ENCODE data around the gene GRK7.
"Not testable (repeated sequence)": the region's sequence is repeated elsewhere in the genome, so short reads cannot be mapped to it uniquely, and the experiment has no call there.

GRK7 gene

GRCh38 chr3:141792495-141792894, 29.3 kb downstream of the GRK7 start:
- peaks cover 30 to 38% of the 10 kb centered on the region in 2 donors for H3K4me1 Mint-ChIP-seq (ENCODE audit: low read depth in 2 of 2)
- ATAC-seq (replicated peaks) (no peak), DNase-seq (no peak)
- no peaks in the 10 kb centered on the region for H3K27me3 Mint-ChIP-seq
- H3K36me3 Mint-ChIP-seq (ENCODE audit: insufficient read depth) = peaks cover 17% of the 10 kb centered on the region
- H3K27ac Mint-ChIP-seq = no peak overlapping the region
- no peak overlapping the region for H3K4me3 Mint-ChIP-seq
- no peaks in the 10 kb centered on the region for H3K9me3 Mint-ChIP-seq

GRCh38 chr3:141793476-141794260, 30.5 kb downstream of the GRK7 start:
- Mint-ChIP-seq H3K4me1 (ENCODE audit: low read depth in 2 of 2) (peaks cover 41 to 46% of the 10 kb centered on the region in 2 donors), H3K36me3 (ENCODE audit: insufficient read depth) (peaks cover 23% of the 10 kb centered on the region), H3K27me3 (no peaks in the 10 kb centered on the region), H3K9me3 (no peaks in the 10 kb centered on the region), H3K27ac (peak overlapping the region; percentile 81 to 97), H3K4me3 (peak overlapping the region in 1 of 2 donors; percentile 39)
- ATAC-seq (replicated peaks) (no peak), DNase-seq (no peak)

GRCh38 chr3:141795276-141795675, 32.1 kb downstream of the GRK7 start:
- Mint-ChIP-seq H3K9me3 (no peaks in the 10 kb centered on the region), H3K4me1 (ENCODE audit: low read depth in 2 of 2) (peaks cover 47 to 54% of the 10 kb centered on the region in 2 donors), H3K36me3 (ENCODE audit: insufficient read depth) (peaks cover 26% of the 10 kb centered on the region), H3K27me3 (no peaks in the 10 kb centered on the region), H3K27ac (peak overlapping the region; percentile 81 to 97), H3K4me3 (peak overlapping the region; percentile 84 to 87)
- DNase-seq (no peak), ATAC-seq (replicated peaks) (no peak)

- Mint-ChIP-seq H3K9me3 (no peaks in the 10 kb centered on the region), H3K4me3 (peak overlapping the region; percentile 84 to 87), H3K27me3 (no peaks in the 10 kb centered on the region), H3K36me3 (ENCODE audit: insufficient read depth) (peaks cover 26% of the 10 kb centered on the region), H3K27ac (peak overlapping the region; percentile 81 to 97), H3K4me1 (ENCODE audit: low read depth in 2 of 2) (peaks cover 47 to 54% of the 10 kb centered on the region in 2 donors)
- ATAC-seq (replicated peaks) (no peak), DNase-seq (no peak)
Measured at GRCh38 chr3:141795741-141796080, 32.5 kb downstream of the GRK7 start.

GRCh38 chr3:141796081-141796888, 33.1 kb downstream of the GRK7 start:
- peak; percentile 42 to 46 (median 45) for DNase-seq
- H3K9me3 Mint-ChIP-seq = no peaks in the 10 kb centered on the region

GRCh38 chr3:141796889-141797781, 33.9 kb downstream of the GRK7 start:
- no peaks in the 10 kb centered on the region for H3K27me3 Mint-ChIP-seq
- DNase-seq (peak; percentile 21 to 47 (median 23)), ATAC-seq (replicated peaks) (peak; percentile 51)
- peak overlapping the region; percentile 81 to 97 for H3K27ac Mint-ChIP-seq
- H3K36me3 Mint-ChIP-seq (ENCODE audit: insufficient read depth) = peaks cover 26% of the 10 kb centered on the region
- peaks cover 47 to 54% of the 10 kb centered on the region in 2 donors for H3K4me1 Mint-ChIP-seq (ENCODE audit: low read depth in 2 of 2)
- H3K4me3 Mint-ChIP-seq = peak overlapping the region; percentile 84 to 87
- H3K9me3 Mint-ChIP-seq = no peaks in the 10 kb centered on the region

More at GRCh38 chr3:141796081-141796888, 33.1 kb downstream of the GRK7 start:
- Mint-ChIP-seq H3K27me3 (no peaks in the 10 kb centered on the region), H3K36me3 (ENCODE audit: insufficient read depth) (peaks cover 26% of the 10 kb centered on the region), H3K4me3 (peak overlapping the region; percentile 84 to 87), H3K4me1 (ENCODE audit: low read depth in 2 of 2) (peaks cover 47 to 54% of the 10 kb centered on the region in 2 donors), H3K27ac (peak overlapping the region; percentile 81 to 97)
- peak; percentile 79 for ATAC-seq (replicated peaks)

GRCh38 chr3:141797819-141798447, 34.7 kb downstream of the GRK7 start:
- Mint-ChIP-seq H3K4me3 (peak overlapping the region; percentile 84 to 87), H3K36me3 (ENCODE audit: insufficient read depth) (peaks cover 26% of the 10 kb centered on the region), H3K4me1 (ENCODE audit: low read depth in 2 of 2) (peaks cover 47 to 54% of the 10 kb centered on the region in 2 donors), H3K27me3 (no peaks in the 10 kb centered on the region), H3K27ac (peak overlapping the region; percentile 81 to 97), H3K9me3 (no peaks in the 10 kb centered on the region)
- ATAC-seq (replicated peaks) = no peak
- DNase-seq = peak in 1 of 3 experiments; percentile 15

GRCh38 chr3:141798448-141798845, 35.2 kb downstream of the GRK7 start:
- peak overlapping the region; percentile 91 to 97 for H3K27ac Mint-ChIP-seq
- no peak for DNase-seq

GRCh38 chr3:141802316-141803077, 39.3 kb downstream of the GRK7 start:
- Mint-ChIP-seq H3K36me3 (ENCODE audit: insufficient read depth) (peaks cover 10% of the 10 kb centered on the region), H3K4me3 (no peak overlapping the region), H3K4me1 (ENCODE audit: low read depth in 2 of 2) (peaks cover 18 to 20% of the 10 kb centered on the region in 2 donors), H3K9me3 (no peaks in the 10 kb centered on the region), H3K27me3 (no peaks in the 10 kb centered on the region), H3K27ac (no peak overlapping the region)
- ATAC-seq (replicated peaks) (no peak), DNase-seq (no peak)

More at GRCh38 chr3:141798448-141798845, 35.2 kb downstream of the GRK7 start:
- Mint-ChIP-seq H3K4me3 (peak overlapping the region; percentile 84 to 87), H3K36me3 (ENCODE audit: insufficient read depth) (peaks cover 26% of the 10 kb centered on the region), H3K27me3 (no peaks in the 10 kb centered on the region), H3K4me1 (ENCODE audit: low read depth in 2 of 2) (peaks cover 47 to 54% of the 10 kb centered on the region in 2 donors), H3K9me3 (no peaks in the 10 kb centered on the region)
- no peak for ATAC-seq (replicated peaks)

- not testable (repeated sequence) for DNase-seq; H3K36me3 Mint-ChIP-seq (ENCODE audit: insufficient read depth); H3K9me3 Mint-ChIP-seq; H3K27ac Mint-ChIP-seq; H3K4me1 Mint-ChIP-seq (ENCODE audit: low read depth in 2 of 2); H3K27me3 Mint-ChIP-seq; H3K4me3 Mint-ChIP-seq; ATAC-seq (replicated peaks)
Measured at GRCh38 chr3:141803538-141803937, 40.3 kb downstream of the GRK7 start.

GRCh38 chr3:141804447-141804777, 41.2 kb downstream of the GRK7 start:
- H3K27me3 Mint-ChIP-seq = no peaks in the 10 kb centered on the region
- no peak overlapping the region for H3K27ac Mint-ChIP-seq
- H3K9me3 Mint-ChIP-seq = no peaks in the 10 kb centered on the region
- H3K36me3 Mint-ChIP-seq (ENCODE audit: insufficient read depth) = no peaks in the 10 kb centered on the region
- DNase-seq (no peak), ATAC-seq (replicated peaks) (no peak)
- H3K4me1 Mint-ChIP-seq (ENCODE audit: low read depth in 2 of 2) = peaks cover 0 to 3% of the 10 kb centered on the region in 2 donors
- H3K4me3 Mint-ChIP-seq = no peak overlapping the region
